K562 (cell line): ENCODE measurements around the gene CSTA. TPM values are rescaled to one million over a fixed set of nuclear protein-coding genes. Genes with fewer than 3 reads are reported as not detected.
A peak's percentile ranks its signal among the peaks of the same experiment; 100 is the strongest.

Experiments used
- C11orf30 ChIP-seq: fragments of 450-650 bp; IDR thresholded peaks from 2 replicates; pipeline ENCODE4 v1.6.1; 2016; ENCODE audit warnings: low read depth, mild to moderate bottlenecking
- CCAR2 ChIP-seq: fragments of 200-400 bp; formaldehyde crosslinking; IDR thresholded peaks from 2 replicates; pipeline ENCODE4 v1.6.1; 2017; ENCODE audit warnings: mild to moderate bottlenecking, low read depth, low read length
- DPF2 ChIP-seq: fragments of 450-650 bp; IDR thresholded peaks from 2 replicates; pipeline ENCODE4 v1.6.1; 2016
- GATAD2B ChIP-seq: fragments of 450-650 bp; IDR thresholded peaks from 2 replicates; pipeline ENCODE4 v1.6.1; 2017; ENCODE audit warnings: mild to moderate bottlenecking, borderline replicate concordance
- HNRNPL ChIP-seq: fragments of 200-400 bp; formaldehyde crosslinking; IDR thresholded peaks from 2 replicates; pipeline ENCODE4 v1.6.1; 2017; ENCODE audit warnings: low read depth, mild to moderate bottlenecking, low read length
- HNRNPLL ChIP-seq: fragments of 200-400 bp; formaldehyde crosslinking; IDR thresholded peaks from 2 replicates; pipeline ENCODE4 v1.6.1; 2017; ENCODE audit warnings: low read length, low read depth, mild to moderate bottlenecking; ENCODE audit not compliant: poor library complexity, severe bottlenecking
- IRF2 ChIP-seq: sonication (generic); formaldehyde crosslinking; IDR thresholded peaks from 2 replicates; pipeline ENCODE4 v1.8.1; 2022; ENCODE audit warnings: mild to moderate bottlenecking, missing genetic modification reagents
- L3MBTL2 ChIP-seq: fragments of 450-650 bp; IDR thresholded peaks from 2 replicates; pipeline ENCODE4 v1.6.1; 2016; ENCODE audit warnings: mild to moderate bottlenecking, moderate library complexity
- NKRF ChIP-seq: fragments of 450-650 bp; IDR thresholded peaks from 2 replicates; pipeline ENCODE4 v1.6.1; 2016; ENCODE audit warnings: borderline replicate concordance
- SMAD4 ChIP-seq: fragments of 250-450 bp; sonication (Bioruptor Pico); conservative IDR thresholded peaks from 2 replicates; pipeline ENCODE4 v1.8.0; 2021; ENCODE audit warnings: inconsistent platforms, mild to moderate bottlenecking, moderate library complexity
- ZBED1 ChIP-seq: IDR thresholded peaks from 2 replicates; pipeline ENCODE4 v1.6.1; 2014
- ZBTB12 ChIP-seq: fragments of 250-450 bp; sonication (Bioruptor Pico); IDR thresholded peaks from 2 replicates; pipeline ENCODE4 v1.4.0; 2020
- ZC3H8 ChIP-seq: fragments of 450-650 bp; IDR thresholded peaks from 2 replicates; pipeline ENCODE4 v1.6.1; 2017
- ZNF592 ChIP-seq: fragments of 450-650 bp; IDR thresholded peaks from 2 replicates; pipeline ENCODE4 v1.6.1; 2017; ENCODE audit warnings: antibody characterized with exemption, mild to moderate bottlenecking
- polyA plus RNA-seq, 8 experiments: library from polyadenylated mRNA; depleted of rRNA in 4 of 8; stranded (reverse) in 5 of 8; unstranded in 3 of 8; fragments of >200 nt; fragmentation: Nextera tagmentation in 2 of 8; fragmentation: Illumina TruSeq in 1 of 8; extraction: Ambion mirVana in 2 of 8; extraction: Trizol in 1 of 8; gene quantifications; 2 replicates each; pipeline versions ENCODE4 v1.2.1 to v1.2.3, GENCODE V29; 2011 to 2014; ENCODE audit warnings: inconsistent platforms in 1 of 8, missing spikeins in 1 of 8
- total RNA-seq, 7 experiments: library from RNA; depleted of rRNA in 6 of 7; stranded (reverse); fragments of >200 nt in 6 of 7; fragmentation: Illumina TruSeq in 2 of 7; extraction: Trizol in 2 of 7; gene quantifications; 2 replicates each; pipeline versions ENCODE4 v1.2.1 to v1.2.3, GENCODE V29; 2011 to 2021; ENCODE audit warnings: low replicate concordance in 1 of 7
- TF ChIP-seq, protein P1 (sequence below), 2 experiments: fragments of 450-650 bp; conservative IDR thresholded peaks; 2 replicates each; pipeline ENCODE4 v1.6.1; 2017; ENCODE audit warnings: mild to moderate bottlenecking in 2 of 2, moderate library complexity in 2 of 2

Gene CSTA
- total and polyA plus RNA-seq, 9 of the 15 experiments (the other 6 are each of a cell fraction or from before 2014, with no cell fraction given) = 0.11 to 3.1 (median 1.1) TPM

DNA sequence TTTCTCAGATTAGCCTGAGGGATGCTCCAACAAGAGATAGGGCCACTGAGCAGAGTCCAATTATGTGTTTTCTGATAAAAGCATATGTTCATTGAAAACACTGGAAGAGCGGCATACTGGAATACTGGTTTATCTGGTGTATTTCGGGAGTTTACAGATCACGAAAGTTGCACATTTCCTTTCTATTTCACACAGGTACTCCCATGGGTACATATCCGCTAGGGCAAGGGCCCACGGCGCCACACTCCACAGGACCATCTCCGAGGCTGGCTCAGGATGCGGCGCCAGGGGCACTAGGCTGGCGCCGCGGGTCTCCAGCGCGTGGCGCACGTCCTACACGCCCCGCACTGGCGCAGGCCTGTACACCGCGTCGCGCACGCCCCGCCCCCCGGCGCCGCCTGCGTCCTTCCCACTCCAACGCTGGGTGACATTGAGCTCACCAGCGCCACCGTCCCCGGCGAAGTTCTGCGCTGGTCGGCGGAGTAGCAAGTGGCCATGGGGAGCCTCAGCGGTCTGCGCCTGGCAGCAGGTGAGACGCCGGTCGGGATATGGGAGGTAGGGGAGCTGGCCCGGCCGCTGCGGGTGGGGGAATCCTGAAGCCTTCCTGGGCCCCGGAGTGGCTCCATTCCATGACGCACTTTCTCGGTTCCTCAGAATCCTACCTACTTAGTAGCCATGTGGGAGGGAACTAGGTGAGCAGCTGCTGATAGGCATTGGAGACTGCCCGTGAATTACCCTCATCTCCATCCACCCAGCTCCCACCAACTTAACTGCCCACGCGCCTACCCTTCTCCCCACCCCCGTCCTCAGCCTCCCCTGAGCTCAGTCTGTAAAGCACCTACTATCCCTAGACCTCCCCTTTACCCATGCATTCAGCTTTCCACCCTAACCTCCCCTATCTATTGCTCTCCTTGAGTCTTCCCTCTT is 59.0 kb downstream of the CSTA start, which contains the start of gene FAM162A (continued):
- peak; percentile 58; the same call in 1 of the 2 replicates for TF ChIP-seq ZBTB12 (CRISPR knock-in tag)
- 0 out of 2 replicates have a peak, but pooled peaks have one; percentile 43 for TF ChIP-seq NKRF
- no peak for TF ChIP-seq IRF2 (CRISPR knock-in tag)
- TF ChIP-seq ZNF592 = 0 out of 2 replicates have a peak, but pooled peaks have one; percentile 10
- peak; percentile 62 for TF ChIP-seq C11orf30
- TF ChIP-seq L3MBTL2 = peak; percentile 73
- no peak for TF ChIP-seq ZC3H8
- peak; percentile 80 for TF ChIP-seq HNRNPLL
- 0 out of 2 replicates have a peak, but pooled peaks have one; percentile 50 for TF ChIP-seq GATAD2B
- no peak for TF ChIP-seq CCAR2
- TF ChIP-seq HNRNPL = peak; percentile 79
- TF ChIP-seq, protein P1, sequence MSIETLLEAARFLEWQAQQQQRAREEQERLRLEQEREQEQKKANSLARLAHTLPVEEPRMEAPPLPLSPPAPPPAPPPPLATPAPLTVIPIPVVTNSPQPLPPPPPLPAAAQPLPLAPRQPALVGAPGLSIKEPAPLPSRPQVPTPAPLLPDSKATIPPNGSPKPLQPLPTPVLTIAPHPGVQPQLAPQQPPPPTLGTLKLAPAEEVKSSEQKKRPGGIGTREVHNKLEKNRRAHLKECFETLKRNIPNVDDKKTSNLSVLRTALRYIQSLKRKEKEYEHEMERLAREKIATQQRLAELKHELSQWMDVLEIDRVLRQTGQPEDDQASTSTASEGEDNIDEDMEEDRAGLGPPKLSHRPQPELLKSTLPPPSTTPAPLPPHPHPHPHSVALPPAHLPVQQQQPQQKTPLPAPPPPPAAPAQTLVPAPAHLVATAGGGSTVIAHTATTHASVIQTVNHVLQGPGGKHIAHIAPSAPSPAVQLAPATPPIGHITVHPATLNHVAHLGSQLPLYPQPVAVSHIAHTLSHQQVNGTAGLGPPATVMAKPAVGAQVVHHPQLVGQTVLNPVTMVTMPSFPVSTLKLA (conservative IDR thresholded peaks at IDR 0.05) = peak; percentile 81 to 90
- peak; percentile 66; the same call in 1 of the 2 replicates for TF ChIP-seq ZBED1
- TF ChIP-seq DPF2 = 0 out of 2 replicates have a peak, but pooled peaks have one; percentile 7
- TF ChIP-seq SMAD4 (CRISPR knock-in tag) = peak; percentile 55; the same call in 1 of the 2 replicates
